Activated effector memory CD4-positive, alpha-beta T cell treated with Interleukin-2 at 50 U/mL for 16 hours (primary cell): ENCODE results near the gene NXPH1.
"Not testable (repeated sequence)": the region's sequence is repeated elsewhere in the genome, so short reads cannot be mapped to it uniquely, and the experiment has no call there.

ENCODE experiments used
- DNase-seq: peaks from one replicate; pipeline ENCODE4 v3.0.0-alpha.2; 2020

Gene NXPH1

GRCh38 chr7:8612584-8612983 lies 179.2 kb downstream of the NXPH1 start:
- DNase-seq, result no peak

GRCh38 chr7:8613191-8613590 lies 179.8 kb downstream of the NXPH1 start:
- no peak for DNase-seq

GRCh38 chr7:8615019-8615418 lies 181.6 kb downstream of the NXPH1 start:
- DNase-seq, result no peak

GRCh38 chr7:8618441-8619070 lies 185.1 kb downstream of the NXPH1 start:
- no peak for DNase-seq

GRCh38 chr7:8620169-8620568 lies 186.8 kb downstream of the NXPH1 start:
- DNase-seq, result no peak

- DNase-seq, result no peak
These were observed 192.2 kb downstream of the NXPH1 start for GRCh38 chr7:8625612-8626011.

GRCh38 chr7:8627325-8627724 lies 193.9 kb downstream of the NXPH1 start:
- DNase-seq, result no peak

- DNase-seq, result no peak
These were observed 195.2 kb downstream of the NXPH1 start for GRCh38 chr7:8628656-8629055.

- no peak for DNase-seq
These were observed 196.1 kb downstream of the NXPH1 start for GRCh38 chr7:8629504-8629903.

GRCh38 chr7:8637322-8637721 lies 203.9 kb downstream of the NXPH1 start:
- no peak for DNase-seq

- no peak for DNase-seq
These were observed 204.7 kb downstream of the NXPH1 start for GRCh38 chr7:8638076-8638475.

GRCh38 chr7:8639668-8640067 lies 206.3 kb downstream of the NXPH1 start:
- no peak for DNase-seq

- no peak for DNase-seq
These were observed 207.3 kb downstream of the NXPH1 start for GRCh38 chr7:8640671-8641070.

GRCh38 chr7:8668627-8669500 lies 235.5 kb downstream of the NXPH1 start:
- no peak for DNase-seq

- DNase-seq, result no peak
These were observed 236.1 kb downstream of the NXPH1 start for GRCh38 chr7:8669501-8669851.

GRCh38 chr7:8684426-8684825 lies 251.0 kb downstream of the NXPH1 start:
- DNase-seq, result no peak

GRCh38 chr7:8699875-8700624 lies 266.6 kb downstream of the NXPH1 start:
- DNase-seq, result no peak

- no peak for DNase-seq
These were observed 269.4 kb downstream of the NXPH1 start for GRCh38 chr7:8702807-8703206.

GRCh38 chr7:8710124-8710523 lies 276.7 kb downstream of the NXPH1 start:
- no peak for DNase-seq

- no peak for DNase-seq
These were observed 281.4 kb downstream of the NXPH1 start for GRCh38 chr7:8714791-8715190.

- DNase-seq, result no peak
These were observed 285.7 kb downstream of the NXPH1 start for GRCh38 chr7:8719102-8719501.

- no peak for DNase-seq
These were observed 290.8 kb downstream of the NXPH1 start for GRCh38 chr7:8724080-8724718.

- DNase-seq, result not testable (repeated sequence)
These were observed 298.3 kb downstream of the NXPH1 start for GRCh38 chr7:8731756-8732155.
